ENCODE measurements around the gene AQP11.
"Not testable (repeated sequence)": the region's sequence is repeated elsewhere in the genome, so short reads cannot be mapped to it uniquely, and the experiment has no call there.

DNA sequence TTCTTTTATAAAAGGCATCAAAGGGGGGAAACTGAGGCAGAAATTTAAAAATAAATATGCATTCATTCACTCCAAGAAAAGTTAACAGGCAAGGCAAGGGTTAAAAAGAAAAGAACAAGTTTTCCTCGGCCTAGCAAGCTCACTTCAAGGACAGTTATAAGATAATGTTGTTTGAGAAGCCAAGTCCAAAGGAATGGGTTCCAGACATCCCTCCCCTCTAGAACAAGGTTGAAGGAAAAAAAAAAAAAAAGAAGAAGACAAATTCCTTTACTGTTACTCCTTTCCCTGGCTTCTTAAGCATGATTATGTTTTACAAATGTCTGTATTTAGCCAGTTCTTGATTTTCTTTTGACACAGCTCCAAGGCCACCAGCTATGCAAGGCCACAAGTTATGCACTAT is 14.3 kb upstream of the AQP11 start:
- TF ChIP-seq, protein P1, sequence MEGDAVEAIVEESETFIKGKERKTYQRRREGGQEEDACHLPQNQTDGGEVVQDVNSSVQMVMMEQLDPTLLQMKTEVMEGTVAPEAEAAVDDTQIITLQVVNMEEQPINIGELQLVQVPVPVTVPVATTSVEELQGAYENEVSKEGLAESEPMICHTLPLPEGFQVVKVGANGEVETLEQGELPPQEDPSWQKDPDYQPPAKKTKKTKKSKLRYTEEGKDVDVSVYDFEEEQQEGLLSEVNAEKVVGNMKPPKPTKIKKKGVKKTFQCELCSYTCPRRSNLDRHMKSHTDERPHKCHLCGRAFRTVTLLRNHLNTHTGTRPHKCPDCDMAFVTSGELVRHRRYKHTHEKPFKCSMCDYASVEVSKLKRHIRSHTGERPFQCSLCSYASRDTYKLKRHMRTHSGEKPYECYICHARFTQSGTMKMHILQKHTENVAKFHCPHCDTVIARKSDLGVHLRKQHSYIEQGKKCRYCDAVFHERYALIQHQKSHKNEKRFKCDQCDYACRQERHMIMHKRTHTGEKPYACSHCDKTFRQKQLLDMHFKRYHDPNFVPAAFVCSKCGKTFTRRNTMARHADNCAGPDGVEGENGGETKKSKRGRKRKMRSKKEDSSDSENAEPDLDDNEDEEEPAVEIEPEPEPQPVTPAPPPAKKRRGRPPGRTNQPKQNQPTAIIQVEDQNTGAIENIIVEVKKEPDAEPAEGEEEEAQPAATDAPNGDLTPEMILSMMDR (IDR thresholded peaks at IDR 0.05): not testable (repeated sequence)
- TF ChIP-seq POLR2A (IDR thresholded peaks at IDR 0.05): not testable (repeated sequence)
